Hypothalamus (tissue), 51 donors: ENCODE measurements around the gene SLC38A1.

Source experiments
- DNase-seq, 51 donors: peaks; one replicate each; lab custom pipeline; 2025; lab: John Stamatoyannopoulos, UW

Gene SLC38A1

GRCh38 chr12:46147144-46147543, 121.7 kb downstream of the SLC38A1 start:
- no peak for DNase-seq

GRCh38 chr12:46145881-46146280, 123.0 kb downstream of the SLC38A1 start:
- no peak for DNase-seq

GRCh38 chr12:46144433-46144832, 124.4 kb downstream of the SLC38A1 start:
- no peak for DNase-seq

GRCh38 chr12:46136249-46136648, 132.6 kb downstream of the SLC38A1 start:
- peak in 3 of 51 donors; percentile 0 to 14 (median 4) for DNase-seq

- DNase-seq = no peak
These were observed 133.1 kb downstream of the SLC38A1 start for GRCh38 chr12:46135750-46136149.

GRCh38 chr12:46134852-46135251, 134.0 kb downstream of the SLC38A1 start:
- no peak for DNase-seq

- DNase-seq = no peak
These were observed 134.5 kb downstream of the SLC38A1 start for GRCh38 chr12:46134205-46134811.

GRCh38 chr12:46133751-46134150, 135.1 kb downstream of the SLC38A1 start:
- DNase-seq = no peak
